Head of caudate nucleus (tissue), 42 donors: ENCODE measurements around the gene RNASEH2A.
A peak's percentile ranks its signal among the peaks of the same experiment; 100 is the strongest.
"Not testable (repeated sequence)": the region's sequence is repeated elsewhere in the genome, so short reads cannot be mapped to it uniquely, and the experiment has no call there.

ENCODE experiments used
- DNase-seq, 42 donors: peaks; one replicate each; pipeline versions ENCODE4 v3.0.0 to v3.0.0-alpha.2; 2020 to 2021; ENCODE audit warnings: mixed read lengths in 7 of 42
- intact Hi-C: fragments of 100-400 bp; cut with DNase I; formaldehyde crosslinking; loops from one replicate; pipeline ENCODE4 v1.15.0; 2022

Gene RNASEH2A

DNA sequence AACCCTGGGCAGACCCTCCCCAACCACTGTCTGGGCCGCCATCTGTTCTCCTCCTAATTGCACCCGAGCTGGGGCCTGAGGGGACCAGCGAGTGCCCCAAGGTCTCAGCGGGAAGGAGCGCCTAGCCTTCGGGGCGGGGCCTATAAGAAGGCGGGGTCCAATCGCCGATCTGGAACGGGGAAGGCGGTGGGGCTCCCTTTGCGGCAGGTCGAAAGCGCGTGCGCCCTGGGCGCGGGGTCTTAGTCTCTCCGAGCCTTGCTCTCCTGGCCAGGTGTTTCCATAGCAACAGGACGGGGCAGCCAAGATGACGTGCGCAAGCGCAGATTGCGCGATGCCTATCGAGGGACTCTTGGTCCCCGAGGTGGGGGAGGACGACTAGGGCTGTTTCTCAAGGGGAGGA is 34.7 kb downstream of the RNASEH2A start:
- intact Hi-C loops, result no loop called here
- DNase-seq, result peak in 37 of 42 donors; percentile 21 to 77 (median 50)

DNA sequence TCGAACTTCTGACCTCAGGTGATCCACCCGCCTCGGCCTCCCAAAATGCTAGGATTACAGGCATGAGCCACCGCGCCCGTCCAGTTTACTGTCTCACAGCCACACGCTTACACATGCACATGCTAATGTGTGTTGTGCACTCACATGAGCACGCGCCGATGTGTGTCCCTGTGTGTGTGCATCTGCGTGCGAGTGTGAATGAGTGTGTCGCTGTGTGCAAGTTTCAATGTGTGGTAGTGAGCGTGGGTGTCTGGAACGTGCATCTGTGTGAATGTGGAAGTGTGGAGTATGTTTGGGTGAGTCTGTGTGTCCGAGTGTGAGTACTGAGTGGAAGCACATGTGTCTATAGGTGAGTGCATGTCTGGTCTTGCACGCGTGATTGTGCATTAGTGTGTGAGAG is 36.1 kb downstream of the RNASEH2A start:
- no peak for DNase-seq
- intact Hi-C loops, result no loop called here

DNA sequence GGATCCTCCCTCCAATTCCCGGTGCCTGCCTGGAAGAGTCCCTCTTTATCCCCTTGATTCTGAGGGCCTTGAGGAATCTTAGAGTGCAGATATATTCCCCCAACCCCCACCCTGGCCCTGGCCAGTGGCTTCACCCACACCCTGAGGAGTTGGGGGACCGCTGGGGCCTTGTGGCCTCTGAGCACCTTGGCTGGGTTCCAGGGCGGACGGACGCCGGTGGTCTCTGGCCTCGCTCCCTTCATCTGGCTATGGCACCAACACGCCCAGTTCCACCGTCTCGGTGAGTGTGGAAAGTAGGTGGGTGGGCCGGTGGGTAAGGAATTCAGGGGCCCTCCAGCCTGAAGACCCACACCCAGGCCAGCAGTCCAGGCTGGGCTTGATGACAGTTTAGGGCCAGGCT is 36.9 kb downstream of the RNASEH2A start:
- intact Hi-C loops, result no loop called here
- DNase-seq, result no peak

DNA sequence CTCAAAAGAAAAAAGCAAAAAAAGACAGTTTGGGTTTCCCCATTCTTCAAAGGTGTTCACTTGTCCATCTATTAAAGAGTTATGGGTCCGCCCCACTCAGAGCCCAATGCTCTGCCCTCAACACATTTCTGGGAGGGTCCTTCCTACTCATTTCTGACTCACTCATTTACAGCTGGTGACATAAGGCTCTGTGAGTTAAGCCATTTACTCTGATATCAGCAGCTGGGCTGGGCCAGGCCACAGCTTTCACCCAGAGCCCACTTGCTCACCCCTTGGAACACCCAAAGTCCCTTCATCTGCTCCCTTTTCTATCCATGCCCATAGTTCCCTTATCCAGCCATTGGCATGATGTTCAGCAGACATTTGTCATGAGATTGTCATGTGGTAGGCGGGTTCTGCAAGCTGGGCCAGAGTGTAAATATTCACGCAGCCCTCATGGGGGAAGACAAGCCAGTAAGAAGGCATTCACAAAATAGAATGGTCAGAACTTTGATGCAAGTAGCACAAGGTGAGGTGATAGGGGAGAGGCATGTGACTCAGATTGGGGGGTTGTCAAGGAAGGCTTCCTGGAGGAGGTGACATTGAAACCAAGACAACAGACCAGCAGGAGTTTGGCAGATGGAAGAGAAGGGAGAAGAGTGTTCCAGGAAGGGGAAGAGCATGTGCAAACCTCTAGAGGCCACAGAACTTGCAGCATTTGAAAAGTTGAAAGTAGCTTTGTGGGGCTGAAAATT is 37.8 kb downstream of the RNASEH2A start:
- DNase-seq, result no peak
- intact Hi-C loops, result no loop called here

DNA sequence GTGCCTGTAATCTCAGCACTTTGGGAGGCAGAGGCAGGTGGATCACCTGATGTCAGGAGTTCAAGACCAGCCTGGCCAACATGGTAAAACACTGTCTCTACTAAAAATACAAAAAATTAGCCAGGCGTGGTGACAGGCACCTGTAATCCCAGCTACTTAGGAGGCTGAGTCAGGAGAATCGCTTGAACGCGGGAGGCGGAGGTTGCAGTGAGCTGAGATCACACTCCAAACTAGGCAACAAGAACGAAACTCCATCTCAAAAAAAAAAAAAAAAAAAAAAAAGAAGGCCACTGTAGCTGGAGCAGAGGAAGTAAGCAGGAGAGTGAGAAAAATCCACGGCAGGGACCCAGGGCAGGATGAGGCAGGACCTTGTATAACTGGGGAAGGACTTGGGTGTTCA is 40.2 kb downstream of the RNASEH2A start:
- intact Hi-C loops, result loop anchor here (5.0 kb wide), 1 partner anchor 79 kb away; no protein-coding TSS in a partner anchor
- DNase-seq, result not testable (repeated sequence)

DNA sequence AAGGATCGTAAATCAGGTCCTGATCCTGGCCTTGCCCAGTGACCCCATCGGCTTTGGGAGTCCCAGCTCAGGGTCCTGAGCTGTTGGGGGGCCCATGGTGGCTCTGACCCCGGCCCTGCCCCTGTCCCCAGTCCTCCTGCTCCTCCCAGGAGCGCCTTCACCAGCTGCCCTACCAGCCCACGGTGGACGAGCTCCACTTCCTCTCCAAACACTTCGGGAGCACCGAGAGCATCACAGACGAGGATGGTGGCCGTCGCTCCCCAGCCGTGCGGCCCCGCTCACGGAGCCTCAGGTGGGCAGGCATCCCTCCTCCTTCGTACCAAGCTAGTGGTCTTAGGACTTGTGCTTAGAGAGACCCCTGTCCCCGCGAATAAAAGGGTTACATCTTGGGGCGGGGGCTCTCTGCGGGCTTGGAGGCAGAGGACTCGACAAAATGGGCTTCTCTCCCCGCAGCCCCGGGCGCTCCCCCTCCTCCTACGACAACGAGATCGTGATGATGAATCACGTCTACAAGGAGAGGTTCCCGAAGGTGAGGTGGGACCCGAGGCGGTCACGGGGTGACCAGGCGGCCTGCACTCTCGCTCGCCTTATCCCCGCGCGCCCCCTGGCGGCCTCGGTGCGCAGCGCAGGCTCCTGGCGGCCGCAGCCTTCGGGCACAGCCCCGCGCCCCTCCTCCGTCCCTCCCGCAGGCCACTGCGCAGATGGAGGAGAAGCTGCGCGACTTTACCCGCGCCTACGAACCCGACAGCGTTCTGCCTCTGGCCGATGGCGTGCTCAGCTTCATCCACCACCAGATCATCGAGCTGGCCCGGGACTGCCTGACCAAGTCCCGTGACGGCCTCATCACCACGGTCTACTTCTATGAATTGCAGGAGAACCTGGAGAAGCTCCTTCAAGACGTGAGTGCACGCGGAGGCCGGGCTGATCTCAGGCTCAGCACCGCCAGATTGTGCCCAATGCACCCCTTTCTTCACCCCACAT is 41.1 kb downstream of the RNASEH2A start:
- DNase-seq, result peak; percentile 59 to 95 (median 87)
- intact Hi-C loops, result loop anchor here (5.0 kb wide), 1 partner anchor 80 kb away; no protein-coding TSS in a partner anchor

DNA sequence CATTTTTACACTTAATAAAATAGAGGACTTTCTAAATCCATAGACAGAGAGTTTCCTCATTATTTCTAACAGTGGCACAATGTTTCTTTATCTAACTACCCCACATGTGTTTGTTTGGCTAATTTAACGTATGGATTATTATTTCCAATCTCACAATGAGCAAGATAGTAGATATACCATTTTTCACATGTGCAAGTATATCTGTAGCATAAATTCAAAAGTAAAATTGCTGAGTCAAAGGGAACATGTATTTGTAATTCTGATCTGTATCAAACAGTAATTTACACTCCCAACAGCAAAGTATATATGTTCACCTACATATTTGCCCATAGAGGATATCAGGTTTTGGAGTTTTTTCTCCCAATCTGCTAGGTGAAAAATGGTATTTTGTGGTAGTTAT is 50.3 kb downstream of the RNASEH2A start:
- no peak for DNase-seq
- intact Hi-C loops, result no loop called here

DNA sequence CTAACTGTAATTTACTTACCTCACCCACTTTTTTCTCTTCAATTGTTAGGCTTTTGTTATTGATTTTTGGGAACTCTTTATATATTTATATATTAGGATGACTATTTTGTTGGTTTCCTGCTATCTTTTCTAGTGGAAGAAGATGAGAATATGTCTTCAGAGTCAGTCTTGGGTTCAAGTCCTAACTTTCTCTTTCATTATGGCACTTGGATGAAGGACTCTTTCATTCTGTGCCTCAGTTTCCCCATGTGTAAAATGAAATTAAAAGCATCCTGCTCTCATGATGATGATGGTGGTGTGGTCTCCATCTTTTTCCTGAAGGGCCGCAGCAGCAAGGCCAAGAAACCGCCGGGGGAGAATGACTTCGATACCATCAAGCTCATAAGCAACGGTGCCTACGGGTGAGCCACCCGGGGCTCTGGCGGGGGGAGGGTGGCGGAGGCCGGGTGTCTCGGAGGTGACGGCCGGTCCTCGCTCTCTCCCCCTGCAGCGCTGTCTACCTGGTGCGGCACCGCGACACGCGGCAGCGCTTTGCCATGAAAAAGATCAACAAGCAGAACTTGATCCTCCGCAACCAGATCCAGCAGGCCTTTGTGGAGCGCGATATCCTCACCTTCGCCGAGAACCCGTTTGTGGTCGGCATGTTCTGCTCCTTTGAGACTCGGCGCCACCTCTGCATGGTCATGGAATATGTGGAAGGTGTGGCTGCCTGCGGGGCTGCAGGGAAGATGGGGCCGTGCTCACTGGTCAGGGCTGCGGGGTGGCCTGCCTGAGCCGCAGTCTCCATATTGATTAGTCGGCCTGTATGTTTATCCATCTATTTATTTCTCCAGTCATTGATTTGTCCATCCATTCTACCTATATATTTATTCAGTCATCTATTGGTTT is 51.9 kb downstream of the RNASEH2A start:
- intact Hi-C loops, result no loop called here
- DNase-seq, result no peak

DNA sequence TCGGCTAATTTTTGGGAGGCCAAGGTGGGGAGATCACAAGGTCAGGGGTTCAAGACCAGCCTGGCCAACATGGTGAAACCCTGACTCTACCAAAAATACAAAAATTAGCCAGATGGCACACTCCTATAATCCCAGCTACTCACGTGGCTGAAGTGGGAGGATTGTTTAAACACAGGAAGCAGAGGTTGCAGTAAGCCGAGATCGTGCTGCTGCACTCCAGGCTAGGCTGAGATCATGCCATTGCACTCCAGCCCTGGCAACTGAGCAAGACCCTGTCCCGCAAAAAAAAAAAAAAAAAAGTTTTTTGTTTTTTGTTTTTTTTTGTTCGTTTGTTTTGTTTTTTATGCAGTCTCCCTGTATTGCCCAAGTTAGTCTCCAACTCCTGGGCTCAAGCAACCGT is 53.2 kb downstream of the RNASEH2A start:
- DNase-seq, result no peak

More for the DNA sequence above, 53.2 kb downstream of the RNASEH2A start:
- intact Hi-C loops, result no loop called here
